Renal cortex interstitium (tissue), 11 donors: ENCODE measurements around the gene CNTNAP2. TPM values are rescaled to one million over a fixed set of nuclear protein-coding genes. Genes with fewer than 3 reads are reported as not detected.
"Not testable (repeated sequence)": the region's sequence is repeated elsewhere in the genome, so short reads cannot be mapped to it uniquely, and the experiment has no call there.

ENCODE experiments used
- DNase-seq, 11 donors: peaks; one replicate each; pipeline ENCODE4 v3.0.0-alpha.2; 2013; ENCODE audit warnings: low read depth in 9 of 11, low spot score in 4 of 11; ENCODE audit errors: extremely low read depth in 1 of 11
- polyA plus RNA-seq, 3 donors: library from polyadenylated mRNA; unstranded; fragments of 120-200 nt; gene quantifications; one replicate each; pipeline ENCODE4 v1.2.1, GENCODE V29; 2013; ENCODE audit not compliant: insufficient read length in 3 of 3

Gene CNTNAP2
- polyA plus RNA-seq, 3 donors, result 25.6 to 29.3 (median 26.6) TPM

- DNase-seq, result no peak
Measured at GRCh38 chr7:146242661-146243060, 126.1 kb downstream of the CNTNAP2 start.

- not testable (repeated sequence) for DNase-seq
Measured at GRCh38 chr7:146247991-146248390, 131.4 kb downstream of the CNTNAP2 start.

GRCh38 chr7:146248744-146249143, 132.1 kb downstream of the CNTNAP2 start:
- not testable (repeated sequence) for DNase-seq

GRCh38 chr7:146249272-146249671, 132.7 kb downstream of the CNTNAP2 start:
- DNase-seq, result no peak

DNA sequence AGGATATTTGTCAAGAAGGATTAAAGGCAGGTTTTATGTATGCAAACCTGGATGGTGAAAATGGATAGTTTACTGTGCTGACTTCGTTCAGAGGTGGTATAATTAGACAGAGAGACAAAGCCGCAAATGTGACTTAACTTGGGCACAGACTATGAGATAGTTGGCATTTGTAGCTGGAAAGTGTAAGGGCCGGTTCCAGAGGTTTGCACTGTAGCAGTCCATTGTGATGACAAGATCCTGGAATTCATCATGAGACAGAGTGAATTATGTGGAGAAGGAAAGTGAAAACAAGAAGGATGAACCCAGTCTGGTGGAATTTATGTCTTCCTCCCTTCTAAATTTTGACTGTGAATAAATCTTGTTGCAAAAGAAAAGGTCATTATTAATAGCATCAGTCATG, 139.0 kb downstream of the CNTNAP2 start:
- peak in 1 of 11 donors; percentile 20 for DNase-seq

GRCh38 chr7:146262527-146262926, 145.9 kb downstream of the CNTNAP2 start:
- no peak for DNase-seq

DNA sequence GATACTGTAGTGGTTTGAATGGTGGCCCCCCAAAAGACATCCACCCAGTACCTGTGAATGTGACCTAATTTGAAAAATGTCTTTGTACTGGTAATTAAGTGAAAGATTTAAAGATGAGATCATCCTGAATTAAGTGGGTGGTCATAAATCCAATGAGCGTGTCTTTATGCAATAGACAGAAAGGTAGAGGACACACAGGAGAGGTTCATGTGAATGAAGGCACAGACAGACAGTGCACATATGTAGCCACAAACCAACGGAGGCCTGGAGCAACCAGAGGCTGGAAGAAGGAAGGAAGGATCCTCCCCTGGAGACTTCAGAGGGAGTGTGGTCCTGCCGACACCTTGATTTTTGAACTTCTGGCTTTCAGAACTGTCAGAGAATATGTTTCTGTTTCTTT, 160.3 kb downstream of the CNTNAP2 start:
- no peak for DNase-seq

- no peak for DNase-seq
Measured at GRCh38 chr7:146285418-146285817, 168.8 kb downstream of the CNTNAP2 start.

GRCh38 chr7:146290746-146291145, 174.1 kb downstream of the CNTNAP2 start:
- no peak for DNase-seq

DNA sequence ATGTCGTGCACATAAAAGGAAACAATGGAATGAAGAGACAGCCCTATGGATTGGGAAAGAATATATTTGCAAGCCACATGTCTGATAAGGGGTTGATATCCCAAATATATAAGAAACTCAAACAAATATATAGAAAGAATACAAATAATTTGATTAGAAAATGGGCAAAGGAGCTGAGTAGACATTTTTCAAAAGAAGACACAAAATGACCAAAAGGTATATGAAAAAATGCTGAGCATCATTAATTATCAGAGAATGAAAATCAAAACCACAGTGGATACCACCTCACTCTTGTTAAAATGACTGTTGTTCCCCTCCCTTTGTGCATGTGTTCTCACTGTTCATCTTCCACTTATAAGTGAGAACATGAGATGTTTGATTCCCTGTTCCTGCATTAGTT, 175.3 kb downstream of the CNTNAP2 start:
- DNase-seq, result no peak

- DNase-seq, result no peak
Measured at GRCh38 chr7:146296028-146296427, 179.4 kb downstream of the CNTNAP2 start.

DNA sequence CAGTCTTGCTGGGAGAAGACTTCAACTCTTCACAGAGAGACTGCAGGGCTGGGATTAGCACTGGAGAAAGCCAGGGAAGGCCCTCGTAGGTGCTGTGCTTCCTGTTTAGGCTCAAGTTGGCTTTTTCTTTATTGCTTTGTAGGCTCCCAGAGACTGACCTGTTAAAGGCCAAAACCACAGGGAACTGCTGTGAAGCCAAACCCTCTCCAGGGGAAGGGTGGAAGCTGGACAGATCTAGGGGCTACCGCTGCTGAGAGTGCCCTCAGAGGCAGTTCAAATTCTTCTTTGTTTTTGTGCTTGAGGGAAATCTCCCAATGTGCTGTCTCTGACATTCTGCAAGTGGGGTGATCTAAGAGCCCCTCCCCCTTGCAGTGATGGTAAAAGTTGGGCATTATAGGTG, 198.4 kb downstream of the CNTNAP2 start:
- DNase-seq, result no peak

DNA sequence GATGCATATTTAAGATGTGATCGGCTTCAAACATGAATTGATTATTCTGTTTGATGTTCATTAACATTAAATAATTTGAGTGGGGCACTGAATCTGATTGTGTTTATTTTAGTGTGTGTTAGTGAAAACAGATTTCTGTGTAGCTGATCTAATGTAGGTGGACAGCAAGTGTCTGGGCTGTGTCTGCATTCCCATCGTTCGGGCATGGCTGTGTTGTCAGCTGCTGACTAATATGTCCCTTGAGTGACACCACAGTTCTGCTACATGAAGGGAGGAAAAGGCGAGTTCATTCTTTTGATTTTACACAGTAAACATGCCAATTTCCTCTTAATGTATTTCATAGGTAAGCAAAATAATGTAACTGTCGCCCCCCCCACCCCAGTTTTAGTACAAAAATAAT, 203.0 kb downstream of the CNTNAP2 start:
- no peak for DNase-seq

DNA sequence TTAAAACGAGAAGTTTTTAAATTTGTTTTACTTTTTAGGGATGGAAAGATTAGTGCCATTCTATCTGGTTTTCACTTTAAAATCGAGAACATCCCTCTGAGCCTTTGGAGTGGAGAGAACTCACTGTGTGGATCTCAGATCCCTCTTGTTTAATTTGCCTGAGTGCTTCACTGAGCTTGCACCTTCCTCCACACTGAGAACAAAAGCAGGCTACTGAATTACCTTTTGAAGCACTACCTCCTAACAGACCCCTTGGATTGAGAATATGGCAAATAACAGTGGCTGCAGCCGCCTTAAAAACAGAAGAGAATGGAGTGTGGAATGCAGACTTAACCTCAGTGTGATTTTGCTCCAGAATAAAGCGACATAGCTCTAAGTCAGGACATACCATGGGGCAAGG, 204.7 kb downstream of the CNTNAP2 start:
- DNase-seq, result no peak

DNA sequence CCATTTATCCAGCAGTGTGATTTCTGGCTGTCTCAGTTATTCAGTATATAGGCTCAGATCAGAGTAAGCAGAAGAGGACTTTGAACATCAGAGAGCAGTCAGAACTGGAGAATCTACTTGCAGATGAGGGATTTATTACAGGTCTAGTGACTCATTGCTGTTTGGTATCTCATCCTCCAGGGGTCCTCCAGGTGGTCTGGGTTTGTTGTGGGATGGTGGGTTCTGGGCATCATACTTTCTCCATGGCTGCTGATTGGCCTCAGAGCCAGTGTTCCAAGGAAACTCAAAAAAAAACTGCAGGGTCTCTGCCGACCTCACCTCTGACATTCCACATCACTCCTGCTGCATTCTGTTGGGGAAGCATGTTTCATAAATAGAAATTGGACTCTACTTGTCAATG, 214.8 kb downstream of the CNTNAP2 start:
- no peak for DNase-seq

DNA sequence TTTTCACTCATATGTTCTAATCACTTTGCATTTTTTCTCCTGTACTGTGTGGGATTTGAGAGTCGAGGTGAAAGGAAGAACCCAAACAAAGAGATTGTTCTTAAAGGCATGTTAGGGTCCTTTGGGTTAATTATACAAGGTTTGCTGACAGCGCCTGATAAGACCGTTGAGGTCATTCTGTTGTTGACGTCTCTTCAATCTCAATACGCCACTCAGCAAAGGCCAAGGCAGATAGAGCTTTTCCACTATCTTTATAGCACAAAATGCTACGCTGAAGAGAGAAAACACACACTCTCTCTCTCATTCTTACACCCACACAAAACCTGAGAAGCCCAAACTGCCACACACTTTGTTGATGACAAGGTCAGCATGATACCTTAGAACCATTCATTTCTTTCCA, 228.7 kb downstream of the CNTNAP2 start:
- no peak for DNase-seq

GRCh38 chr7:146346096-146346495, 229.5 kb downstream of the CNTNAP2 start:
- no peak for DNase-seq

DNA sequence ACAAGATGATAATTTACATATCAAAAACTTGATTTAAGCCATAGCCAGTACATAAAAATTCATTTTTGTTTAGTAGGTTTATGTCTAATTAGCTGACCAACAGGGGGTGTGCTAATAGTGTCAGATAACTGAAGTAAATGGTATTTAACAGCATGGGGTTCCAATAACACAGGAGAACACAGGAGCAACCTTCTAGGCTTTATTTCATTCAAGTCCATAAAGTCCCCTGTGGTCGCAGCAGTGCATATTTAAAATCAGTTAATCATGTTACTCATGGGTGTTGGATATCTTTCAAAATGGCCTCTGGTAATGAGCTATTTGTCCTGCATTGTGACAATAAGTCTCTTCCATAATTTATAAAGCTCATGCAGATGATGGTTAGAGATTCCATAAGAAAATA, 238.6 kb downstream of the CNTNAP2 start:
- no peak for DNase-seq

GRCh38 chr7:146359176-146359575, 242.6 kb downstream of the CNTNAP2 start:
- no peak for DNase-seq

DNA sequence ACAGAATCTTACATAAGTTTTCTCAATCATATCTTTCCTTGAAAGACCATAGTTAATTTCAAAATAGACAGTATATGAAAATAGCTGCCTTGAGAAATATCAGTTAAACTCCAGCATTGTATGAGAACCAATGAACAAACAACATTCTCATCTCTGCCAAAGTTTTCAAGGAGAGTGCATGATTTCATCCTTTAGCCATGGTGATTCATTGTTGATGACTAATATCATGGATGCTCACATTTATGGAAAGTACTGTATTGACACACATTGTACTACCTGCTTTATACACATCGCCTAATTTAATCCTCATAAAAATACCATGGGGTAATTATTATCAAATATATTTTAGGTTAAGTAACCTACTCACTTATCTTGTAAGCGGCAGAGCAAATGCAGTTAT, 250.3 kb downstream of the CNTNAP2 start:
- DNase-seq, result peak in 1 of 11 donors; percentile 1

DNA sequence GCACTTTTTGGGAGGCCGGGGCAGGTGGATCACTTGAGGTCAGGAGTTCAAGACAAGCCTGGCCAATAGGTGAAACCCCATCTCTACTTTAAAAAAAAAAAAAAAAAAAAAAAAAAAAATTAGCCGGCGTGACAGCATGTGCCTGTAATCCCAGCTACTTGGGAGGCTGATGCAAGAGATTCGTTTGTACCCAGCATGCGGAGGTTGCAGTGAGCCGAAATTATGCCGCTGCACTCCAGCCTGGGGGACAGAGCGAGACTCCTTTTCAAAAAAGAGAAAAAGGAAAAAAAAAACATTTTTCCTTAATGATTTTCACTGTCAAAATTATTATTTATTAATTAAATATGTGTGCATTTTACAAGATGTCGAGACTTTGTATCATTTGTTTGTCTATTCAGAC, 253.6 kb downstream of the CNTNAP2 start:
- DNase-seq, result no peak

DNA sequence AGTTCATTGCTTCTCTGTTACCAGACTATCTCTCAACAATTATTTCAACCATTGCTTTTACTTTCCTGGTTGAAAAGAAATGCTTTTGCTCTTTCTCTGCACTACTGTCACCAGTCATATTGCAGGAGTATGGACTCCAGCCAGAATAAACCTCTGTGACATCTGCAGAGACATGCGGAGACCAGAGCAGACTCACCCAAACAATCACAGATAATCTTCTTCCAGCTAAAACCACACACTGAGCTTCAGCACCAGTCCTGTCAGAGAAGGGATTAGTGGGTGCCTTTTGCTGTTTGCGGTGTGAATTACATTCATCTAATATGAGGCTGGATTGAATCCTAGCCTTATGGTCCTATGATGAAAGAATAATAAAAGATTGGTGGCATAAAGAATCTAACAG, 258.6 kb downstream of the CNTNAP2 start:
- DNase-seq, result peak in 3 of 11 donors; percentile 6 to 7 (median 6)
